Lung (tissue), 12 donors: Measurements from ENCODE around the gene ARMH2. TPM values are rescaled to one million over a fixed set of nuclear protein-coding genes. Genes with fewer than 3 reads are reported as not detected.

Experiments used
- ATAC-seq: fragments of 200-7000 bp; cut with Tn5 transposase; one replicate; pipeline ENCODE4 v1.9.1; 2020; ENCODE audit warnings: moderate number of reproducible peaks; ENCODE audit not compliant: insufficient read depth, low FRiP score
- DNase-seq, 3 donors: peaks; one replicate each; pipeline ENCODE4 v3.0.0-alpha.2; 2013 to 2017
- H3K27ac ChIP-seq, 2 donors: one replicate each; pipeline ENCODE4 v1.5.1; 2013; ENCODE audit warnings: mild to moderate bottlenecking in 2 of 2, moderate library complexity in 2 of 2, control low read depth in 1 of 2, inconsistent platforms in 1 of 2, low read depth in 1 of 2, low read length in 1 of 2
- H3K27me3 ChIP-seq, 3 donors: one replicate each; pipeline ENCODE4 v1.5.1; 2013; ENCODE audit warnings: low read length in 2 of 3; ENCODE audit not compliant: control insufficient read depth in 3 of 3, insufficient read depth in 3 of 3
- H3K36me3 ChIP-seq, 4 donors: one replicate each; pipeline ENCODE4 v1.5.1; 2013; ENCODE audit warnings: low read length in 4 of 4, mild to moderate bottlenecking in 1 of 4, moderate library complexity in 1 of 4; ENCODE audit not compliant: control insufficient read depth in 4 of 4, insufficient read depth in 4 of 4
- H3K4me1 ChIP-seq, 5 donors: one replicate each; pipeline ENCODE4 v1.5.1; 2013; ENCODE audit warnings: low read length in 5 of 5, mild to moderate bottlenecking in 2 of 5, moderate library complexity in 1 of 5; ENCODE audit not compliant: control insufficient read depth in 5 of 5, insufficient read depth in 5 of 5
- H3K4me3 ChIP-seq: one replicate; pipeline ENCODE4 v1.5.1; 2013; ENCODE audit warnings: mild to moderate bottlenecking, control low read depth, moderate library complexity
- H3K9ac ChIP-seq, 2 donors: one replicate each; pipeline ENCODE4 v1.5.1; 2013; ENCODE audit warnings: low read length in 2 of 2, control low read depth in 1 of 2; ENCODE audit not compliant: insufficient read depth in 1 of 2
- H3K9me3 ChIP-seq, 4 donors: one replicate each; pipeline ENCODE4 v1.5.1; 2013; ENCODE audit warnings: low read length in 3 of 4, mild to moderate bottlenecking in 1 of 4, moderate library complexity in 1 of 4; ENCODE audit not compliant: control insufficient read depth in 4 of 4, insufficient read depth in 3 of 4
- whole genome bisulfite sequencing, 2 donors: extraction: QIAGEN DNeasy Blood & Tissue Kit; methylation state at CpG; one replicate each; pipeline ENCODE4 v1.1.7; 2013; 5-methylcytosine and 5-hydroxymethylcytosine counted together
- polyA plus RNA-seq, 2 donors: library from polyadenylated mRNA; stranded (reverse); fragments of 200-250 nt; gene quantifications; one replicate each; pipeline ENCODE4 v1.2.1, GENCODE V29; 2013
- total RNA-seq, 2 donors: library from RNA; depleted of rRNA in 1 of 2; stranded (reverse); fragments of >200 nt in 1 of 2; gene quantifications; one replicate each; pipeline ENCODE4 v1.2.1, GENCODE V29; 2014 to 2021
- TF ChIP-seq, protein P1 (sequence below): IDR thresholded peaks from 2 replicates; pipeline ENCODE4 v1.5.1; 2012; ENCODE audit warnings: mild to moderate bottlenecking; ENCODE audit errors: control extremely low read depth, extremely low read depth
- donor health status: control.
- donor health status: control.
- donor health status: Bipolar disorder and iron deficiency.
- donor health status: healthy.
- donor health status: DM: yes; HTN: yes; CAD: no.

ARMH2 gene
- total and polyA plus RNA-seq, 4 donors = 0.56 to 3.2 (median 1.3) TPM

DNA sequence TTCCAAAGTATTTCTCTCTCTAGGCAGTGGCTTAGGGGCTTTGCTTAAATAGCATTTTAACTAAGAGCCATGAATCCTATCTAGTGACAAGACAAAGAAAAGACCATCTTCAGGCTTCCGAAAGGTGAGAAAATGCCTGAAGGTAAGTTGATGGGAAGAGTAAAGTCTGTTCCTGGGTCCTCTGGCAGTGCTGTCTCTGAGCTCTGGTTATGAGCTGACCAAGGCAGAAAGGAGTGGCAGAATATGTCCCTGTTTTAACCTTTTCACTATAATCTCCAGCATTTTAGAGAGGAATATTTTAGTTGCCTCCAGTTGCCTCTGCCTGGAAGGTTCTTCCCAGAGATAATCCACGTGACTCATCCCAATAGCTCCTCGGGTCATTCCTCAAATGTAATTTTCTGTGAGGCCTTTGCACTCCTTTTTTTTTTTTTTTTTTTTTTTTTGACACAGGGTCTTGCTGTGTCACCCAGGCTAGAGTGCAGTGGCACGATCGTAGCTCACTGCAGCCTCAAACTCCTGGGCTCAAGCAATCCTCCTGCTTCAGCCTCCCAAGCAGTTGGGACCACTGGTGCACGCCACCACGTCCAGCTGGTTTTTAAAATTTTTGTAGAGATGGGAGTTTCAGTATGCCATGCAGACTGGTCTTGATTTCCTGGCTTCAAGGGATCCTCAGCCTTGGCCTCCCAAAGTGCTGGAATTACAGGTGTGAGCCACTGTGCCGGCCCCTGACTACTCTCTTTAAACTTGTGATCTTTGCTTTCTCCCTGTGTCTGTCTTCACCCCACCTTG, 3.7 kb upstream of the ARMH2 start:
- Histone ChIP-seq H3K9ac (no peak overlapping the region), H3K4me1 (no peaks in the 10 kb centered on the region), H3K9me3 (no peaks in the 10 kb centered on the region), H3K27me3 (no peaks in the 10 kb centered on the region), H3K4me3 (no peak overlapping the region), H3K36me3 (no peaks in the 10 kb centered on the region), H3K27ac (no peak overlapping the region)
- TF ChIP-seq, protein P1, sequence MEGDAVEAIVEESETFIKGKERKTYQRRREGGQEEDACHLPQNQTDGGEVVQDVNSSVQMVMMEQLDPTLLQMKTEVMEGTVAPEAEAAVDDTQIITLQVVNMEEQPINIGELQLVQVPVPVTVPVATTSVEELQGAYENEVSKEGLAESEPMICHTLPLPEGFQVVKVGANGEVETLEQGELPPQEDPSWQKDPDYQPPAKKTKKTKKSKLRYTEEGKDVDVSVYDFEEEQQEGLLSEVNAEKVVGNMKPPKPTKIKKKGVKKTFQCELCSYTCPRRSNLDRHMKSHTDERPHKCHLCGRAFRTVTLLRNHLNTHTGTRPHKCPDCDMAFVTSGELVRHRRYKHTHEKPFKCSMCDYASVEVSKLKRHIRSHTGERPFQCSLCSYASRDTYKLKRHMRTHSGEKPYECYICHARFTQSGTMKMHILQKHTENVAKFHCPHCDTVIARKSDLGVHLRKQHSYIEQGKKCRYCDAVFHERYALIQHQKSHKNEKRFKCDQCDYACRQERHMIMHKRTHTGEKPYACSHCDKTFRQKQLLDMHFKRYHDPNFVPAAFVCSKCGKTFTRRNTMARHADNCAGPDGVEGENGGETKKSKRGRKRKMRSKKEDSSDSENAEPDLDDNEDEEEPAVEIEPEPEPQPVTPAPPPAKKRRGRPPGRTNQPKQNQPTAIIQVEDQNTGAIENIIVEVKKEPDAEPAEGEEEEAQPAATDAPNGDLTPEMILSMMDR = no peak
- 94 to 96% methylated on average over 8 of the region's 8 CpGs for WGBS, 2 donors
- DNase-seq (no peak), ATAC-seq (no peak)

DNA sequence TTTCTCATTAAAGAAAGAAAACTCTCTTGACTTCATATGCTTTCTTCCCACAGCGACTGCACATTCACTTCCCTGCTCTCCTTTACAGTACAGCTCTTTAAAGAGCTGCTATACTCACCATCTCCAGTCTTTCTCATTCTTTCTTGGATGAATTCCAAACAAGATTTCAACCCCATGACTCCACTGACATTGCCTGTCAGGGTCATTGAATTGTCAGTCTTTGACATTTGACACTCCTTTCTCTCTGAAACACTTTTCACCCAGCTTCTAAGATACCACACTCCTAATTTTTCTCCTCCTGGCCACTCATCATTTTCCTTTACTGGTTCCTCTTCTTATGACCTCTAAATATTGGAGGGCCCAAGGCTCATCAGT, 811 bp upstream of the ARMH2 start:
- Histone ChIP-seq H3K36me3 (no peaks in the 10 kb centered on the region), H3K4me3 (no peak overlapping the region), H3K27ac (no peak overlapping the region), H3K4me1 (no peaks in the 10 kb centered on the region), H3K9ac (no peak overlapping the region), H3K27me3 (no peaks in the 10 kb centered on the region), H3K9me3 (no peaks in the 10 kb centered on the region)
- TF ChIP-seq, protein P1 = no peak
- no peak for ATAC-seq
- no peak for DNase-seq
- 79 to 93% methylated on average over 1 of the region's 1 CpG for WGBS, 2 donors

DNA sequence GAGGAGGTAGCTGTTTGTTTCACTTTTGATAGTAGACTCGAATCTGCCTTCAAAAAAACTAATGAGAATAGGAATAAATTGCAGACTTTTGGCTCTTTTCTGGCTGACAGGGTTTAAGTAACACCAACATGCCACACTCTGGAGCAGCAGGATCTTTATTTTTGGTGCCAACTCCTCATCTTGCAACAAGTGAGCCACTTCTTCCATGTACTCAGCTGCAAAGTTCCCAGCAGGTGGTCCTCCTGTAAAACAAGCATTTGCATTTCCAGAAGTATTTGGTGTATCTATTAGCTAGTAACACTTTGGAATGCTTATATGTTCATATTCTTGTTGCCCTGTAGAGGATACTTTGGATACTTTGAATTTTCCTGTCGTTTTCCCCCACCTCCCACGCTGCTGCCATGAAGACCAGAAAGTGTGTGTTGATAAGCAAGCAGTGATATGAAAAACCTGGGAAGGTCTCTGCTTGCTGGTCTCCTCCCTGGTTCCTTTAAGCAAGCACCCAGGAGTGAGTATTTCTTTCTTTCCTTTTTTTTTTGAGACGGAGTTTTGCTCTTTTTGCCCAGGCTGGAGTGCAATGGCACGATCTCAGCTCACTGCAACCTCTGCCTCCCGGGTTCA, 1.0 kb downstream of the ARMH2 start:
- TF ChIP-seq, protein P1 = no peak
- Histone ChIP-seq H3K4me3 (no peak overlapping the region), H3K27me3 (no peaks in the 10 kb centered on the region), H3K9me3 (no peaks in the 10 kb centered on the region), H3K36me3 (no peaks in the 10 kb centered on the region), H3K4me1 (no peaks in the 10 kb centered on the region), H3K27ac (no peak overlapping the region), H3K9ac (no peak overlapping the region)
- ATAC-seq (no peak), DNase-seq (no peak)
- WGBS, 2 donors = 69 to 89% methylated on average over 6 of the region's 6 CpGs
